CD14-positive monocyte (primary cell): Measurements from ENCODE around the gene TMEM151B. TPM values are rescaled to one million over a fixed set of nuclear protein-coding genes. Genes with fewer than 3 reads are reported as not detected.

Experiments used
- DNase-seq, 3 donors: peaks; one replicate each; pipeline ENCODE4 v3.0.0-alpha.2; 2011 to 2022
- H2AFZ ChIP-seq: 2 replicates; pipeline ENCODE4 v1.6.0; 2012; ENCODE audit warnings: mild to moderate bottlenecking, low read depth, low read length, inconsistent platforms; ENCODE audit not compliant: insufficient read depth, poor library complexity, severe bottlenecking
- H3K27ac ChIP-seq, 2 donors: 1 replicate in 1 of 2; 2 replicates in 1 of 2; pipeline ENCODE4 v1.5.1; 2012 to 2013; ENCODE audit warnings: low read length in 2 of 2, control low read depth in 1 of 2, inconsistent platforms in 1 of 2, low read depth in 1 of 2, mild to moderate bottlenecking in 1 of 2
- H3K27me3 ChIP-seq, 2 donors: one replicate each; pipeline versions ENCODE4 v1.6.0 to v1.6.1; 2011 to 2013; ENCODE audit warnings: low read length in 2 of 2; ENCODE audit not compliant: control insufficient read depth in 2 of 2, insufficient read depth in 2 of 2
- H3K36me3 ChIP-seq, 2 donors: replicated peaks in 1 of 2; 1 replicate in 1 of 2; 2 replicates in 1 of 2; pipeline versions ENCODE4 v1.5.1 to v1.6.1; 2012 to 2013; ENCODE audit warnings: low read length in 2 of 2, control low read depth in 1 of 2, inconsistent platforms in 1 of 2, mild to moderate bottlenecking in 1 of 2; ENCODE audit not compliant: insufficient read depth in 2 of 2, control insufficient read depth in 1 of 2
- H3K4me1 ChIP-seq, 2 donors: 1 replicate in 1 of 2; 2 replicates in 1 of 2; pipeline versions ENCODE4 v1.5.1 to v1.6.1; 2012 to 2013; ENCODE audit warnings: low read length in 2 of 2, control low read depth in 1 of 2, inconsistent platforms in 1 of 2, mild to moderate bottlenecking in 1 of 2, moderate library complexity in 1 of 2; ENCODE audit not compliant: insufficient read depth in 2 of 2, control insufficient read depth in 1 of 2
- H3K4me2 ChIP-seq: replicated peaks from 2 replicates; pipeline ENCODE3; 2012; ENCODE audit warnings: low read length, moderate library complexity, mild to moderate bottlenecking; ENCODE audit not compliant: poor library complexity, severe bottlenecking; ENCODE audit errors: extremely low read depth
- H3K4me3 ChIP-seq, 3 experiments: fragments of 200-600 bp in 1 of 3; sonication (generic) in 1 of 3; replicated peaks in 1 of 3; 1 replicate in 2 of 3; 2 replicates in 1 of 3; pipeline ENCODE4 v1.5.1; 2011 to 2013; ENCODE audit warnings: low read length in 3 of 3, mild to moderate bottlenecking in 3 of 3, control low read depth in 2 of 3, low read depth in 2 of 3, inconsistent platforms in 1 of 3, moderate library complexity in 1 of 3
- H3K79me2 ChIP-seq: 2 replicates; pipeline ENCODE4 v1.6.0; 2012; ENCODE audit warnings: mild to moderate bottlenecking, control low read depth, inconsistent platforms, low read length, moderate library complexity; ENCODE audit not compliant: insufficient read depth
- H3K9ac ChIP-seq: 2 replicates; pipeline ENCODE4 v1.6.0; 2017; ENCODE audit warnings: low read length, mild to moderate bottlenecking; ENCODE audit not compliant: insufficient read depth, poor library complexity, severe bottlenecking
- H3K9me3 ChIP-seq, 2 donors: replicated peaks in 1 of 2; 1 replicate in 1 of 2; 2 replicates in 1 of 2; pipeline versions ENCODE4 v1.5.1 to v1.6.1; 2012 to 2013; ENCODE audit warnings: low read length in 2 of 2, control low read depth in 1 of 2; ENCODE audit not compliant: control insufficient read depth in 1 of 2, insufficient read depth in 1 of 2
- H4K20me1 ChIP-seq: 2 replicates; pipeline ENCODE4 v1.6.0; 2012; ENCODE audit warnings: mild to moderate bottlenecking, low read length, control low read depth, moderate library complexity; ENCODE audit not compliant: insufficient read depth
- H3K27ac Mint-ChIP-seq, 7 donors: one replicate each; pipeline ENCODE4 v1.8.0; 2020; ENCODE audit warnings: mild to moderate bottlenecking in 7 of 7, mixed read lengths in 7 of 7, moderate library complexity in 6 of 7, inconsistent platforms in 2 of 7
- H3K27me3 Mint-ChIP-seq, 3 donors: one replicate each; pipeline ENCODE4 v1.8.0; 2021 to 2022; ENCODE audit warnings: low read depth in 3 of 3, mild to moderate bottlenecking in 3 of 3, mixed read lengths in 3 of 3, moderate library complexity in 3 of 3, inconsistent platforms in 1 of 3
- H3K36me3 Mint-ChIP-seq, 2 donors: one replicate each; pipeline ENCODE4 v1.8.0; 2020; ENCODE audit warnings: mixed read lengths in 2 of 2, inconsistent platforms in 1 of 2, mild to moderate bottlenecking in 1 of 2
- H3K4me1 Mint-ChIP-seq: one replicate; pipeline ENCODE4 v1.8.0; 2020; ENCODE audit warnings: mild to moderate bottlenecking, mixed read lengths
- H3K4me3 Mint-ChIP-seq, 2 donors: one replicate each; pipeline ENCODE4 v1.8.0; 2020; ENCODE audit warnings: mild to moderate bottlenecking in 2 of 2, mixed read lengths in 2 of 2, moderate library complexity in 1 of 2
- H3K9me3 Mint-ChIP-seq, 7 donors: one replicate each; pipeline ENCODE4 v1.8.0; 2020 to 2022; ENCODE audit warnings: mixed read lengths in 7 of 7, mild to moderate bottlenecking in 6 of 7, moderate library complexity in 6 of 7, inconsistent platforms in 2 of 7
- WGBS: methylation state at CpG from one replicate; pipeline ENCODE4 v1.1.5; 2013; ENCODE audit warnings: missing lambda C conversion rate; ENCODE audit not compliant: insufficient coverage; 5-methylcytosine and 5-hydroxymethylcytosine counted together
- intact Hi-C, 2 donors: fragments of 100-400 bp; cut with micrococcal nuclease; formaldehyde crosslinking; loops; one replicate each; pipeline versions ENCODE4 v1.15.0 to v1.15.1; 2023
- polyA plus RNA-seq, 3 donors: library from polyadenylated mRNA; depleted of rRNA in 1 of 3; unstranded in 2 of 3; stranded (reverse) in 1 of 3; fragments of 300-500 nt in 2 of 3; fragments of >200 nt in 1 of 3; fragmentation: Illumina TruSeq in 2 of 3; gene quantifications; 1 replicate in 2 of 3; 2 replicates in 1 of 3; pipeline ENCODE4 v1.2.3, GENCODE V29; 2012 to 2021
- TF ChIP-seq, protein P1 (sequence below): fragments of 200-600 bp; IDR thresholded peaks from one replicate; pipeline ENCODE4 v1.8.0; 2022; ENCODE audit warnings: antibody characterized with exemption, mild to moderate bottlenecking

TMEM151B gene
- polyA plus RNA-seq, 3 donors: not detected

DNA sequence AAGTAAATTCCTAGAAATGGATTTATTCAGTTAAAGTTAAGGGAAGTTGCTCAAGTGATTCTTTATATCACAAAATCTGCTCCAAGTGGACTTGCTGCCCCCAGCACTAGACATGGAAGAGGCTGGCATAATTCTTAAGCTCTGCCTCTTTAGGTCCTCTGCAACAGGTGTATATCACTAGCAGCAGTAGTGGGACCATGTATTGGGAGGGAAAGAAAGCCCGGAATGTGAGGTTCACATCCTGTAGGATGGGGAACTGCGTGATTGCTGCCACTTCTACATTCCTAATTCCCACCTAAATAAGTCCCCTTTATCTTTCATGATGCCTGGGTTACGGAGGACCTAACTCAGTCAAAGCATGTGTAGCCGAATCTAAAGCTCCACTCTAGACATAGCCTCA, 85.4 kb downstream of the TMEM151B start:
- Mint-ChIP-seq H3K27me3 (peaks cover 0 to 2% (median 0%) of the 10 kb centered on the region in 3 donors), H3K27ac (no peak overlapping the region), H3K4me1 (no peaks in the 10 kb centered on the region), H3K36me3 (no peaks in the 10 kb centered on the region), H3K9me3 (peaks cover 6 to 16% (median 9%) of the 10 kb centered on the region in 7 donors), H3K4me3 (no peak overlapping the region)
- intact Hi-C loops: no loop called here
- Histone ChIP-seq H3K4me1 (no peaks in the 10 kb centered on the region), H2AFZ (no peak overlapping the region), H3K4me2 (no peak overlapping the region), H3K36me3 (no peaks in the 10 kb centered on the region), H3K79me2 (no peaks in the 10 kb centered on the region), H3K9me3 (peaks cover 10 to 11% of the 10 kb centered on the region in 2 donors), H3K4me3 (no peak overlapping the region), H3K9ac (no peak overlapping the region), H3K27me3 (no peaks in the 10 kb centered on the region), H4K20me1 (no peaks in the 10 kb centered on the region), H3K27ac (no peak overlapping the region)
- no peak for DNase-seq
- WGBS: 100% methylated on average over 1 of the region's 4 CpGs
- TF ChIP-seq, protein P1, sequence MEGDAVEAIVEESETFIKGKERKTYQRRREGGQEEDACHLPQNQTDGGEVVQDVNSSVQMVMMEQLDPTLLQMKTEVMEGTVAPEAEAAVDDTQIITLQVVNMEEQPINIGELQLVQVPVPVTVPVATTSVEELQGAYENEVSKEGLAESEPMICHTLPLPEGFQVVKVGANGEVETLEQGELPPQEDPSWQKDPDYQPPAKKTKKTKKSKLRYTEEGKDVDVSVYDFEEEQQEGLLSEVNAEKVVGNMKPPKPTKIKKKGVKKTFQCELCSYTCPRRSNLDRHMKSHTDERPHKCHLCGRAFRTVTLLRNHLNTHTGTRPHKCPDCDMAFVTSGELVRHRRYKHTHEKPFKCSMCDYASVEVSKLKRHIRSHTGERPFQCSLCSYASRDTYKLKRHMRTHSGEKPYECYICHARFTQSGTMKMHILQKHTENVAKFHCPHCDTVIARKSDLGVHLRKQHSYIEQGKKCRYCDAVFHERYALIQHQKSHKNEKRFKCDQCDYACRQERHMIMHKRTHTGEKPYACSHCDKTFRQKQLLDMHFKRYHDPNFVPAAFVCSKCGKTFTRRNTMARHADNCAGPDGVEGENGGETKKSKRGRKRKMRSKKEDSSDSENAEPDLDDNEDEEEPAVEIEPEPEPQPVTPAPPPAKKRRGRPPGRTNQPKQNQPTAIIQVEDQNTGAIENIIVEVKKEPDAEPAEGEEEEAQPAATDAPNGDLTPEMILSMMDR: no peak

DNA sequence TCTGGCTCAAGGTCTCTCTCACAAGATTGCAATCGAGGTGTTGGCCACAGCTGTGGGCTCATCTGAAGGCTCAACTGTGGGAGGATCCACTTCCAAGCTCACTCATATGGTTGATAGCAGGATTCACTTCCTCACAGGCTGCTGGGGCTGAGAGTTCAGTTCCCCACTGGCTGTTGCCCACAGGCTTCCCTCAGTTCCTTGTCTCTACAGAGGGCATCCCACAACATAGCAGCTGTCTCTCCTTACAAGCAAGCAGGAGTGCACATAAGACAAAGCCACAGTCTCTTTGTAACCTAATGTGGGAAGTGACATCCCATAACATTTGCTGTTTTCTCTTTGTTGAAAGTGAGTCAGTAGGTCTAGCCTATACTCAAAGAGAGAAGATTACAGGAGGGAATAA, 86.2 kb downstream of the TMEM151B start:
- intact Hi-C loops: no loop called here
- H3K36me3 Mint-ChIP-seq: no peaks in the 10 kb centered on the region
- H3K27me3 Mint-ChIP-seq: peaks cover 0 to 2% (median 0%) of the 10 kb centered on the region in 3 donors
- no peaks in the 10 kb centered on the region for H4K20me1 ChIP-seq
- H3K27ac Mint-ChIP-seq: peak overlapping the region in 1 of 7 donors; percentile 31
- no peak overlapping the region for H3K4me2 ChIP-seq
- peaks cover 10 to 11% of the 10 kb centered on the region in 2 donors for H3K9me3 ChIP-seq
- H3K4me3 Mint-ChIP-seq: no peak overlapping the region
- no peaks in the 10 kb centered on the region for H3K27me3 ChIP-seq
- H3K79me2 ChIP-seq: no peaks in the 10 kb centered on the region
- H3K36me3 ChIP-seq: no peaks in the 10 kb centered on the region
- H2AFZ ChIP-seq: no peak overlapping the region
- no peaks in the 10 kb centered on the region for H3K4me1 ChIP-seq
- TF ChIP-seq, protein P1: no peak
- H3K4me3 ChIP-seq: no peak overlapping the region
- no peaks in the 10 kb centered on the region for H3K4me1 Mint-ChIP-seq
- DNase-seq: no peak
- no CpG with 5 or more reads among the region's 1 CpG for WGBS
- no peak overlapping the region for H3K9ac ChIP-seq
- no peak overlapping the region for H3K27ac ChIP-seq
- H3K9me3 Mint-ChIP-seq: peaks cover 6 to 16% (median 9%) of the 10 kb centered on the region in 7 donors

Other genes starting within 250 kb of the TMEM151B start
- 10 to 100 TPM; 18.5 to 91.5 (median 78.2) TPM for gene MRPL14, start 143.0 kb upstream of the TMEM151B start, polyA plus RNA-seq
- 10 to 100 TPM in 1 of 3 donors, 1 to 10 TPM in 2; 1.3 to 25.7 (median 1.9) TPM for gene TMEM63B, start 142.9 kb upstream of the TMEM151B start, polyA plus RNA-seq
- gene CAPN11, start 111.6 kb upstream of the TMEM151B start, polyA plus RNA-seq: under 1 TPM in 1 of 3 donors, not detected in 2; 0.11 TPM
- gene MYMX, start 53.5 kb upstream of the TMEM151B start, polyA plus RNA-seq: not detected
- gene SLC29A1, start 46.9 kb upstream of the TMEM151B start, polyA plus RNA-seq: 10 to 100 TPM; 14.3 to 23.2 (median 15.0) TPM
- 100 to 1,000 TPM; 119 to 242 (median 145) TPM for gene HSP90AB1, start 23.3 kb upstream of the TMEM151B start, polyA plus RNA-seq
- 10 to 100 TPM; 17.4 to 54.0 (median 30.6) TPM for gene SLC35B2, start 12.9 kb upstream of the TMEM151B start, polyA plus RNA-seq
- 100 to 1,000 TPM in 1 of 3 donors, 10 to 100 TPM in 2; 19.9 to 108 (median 23.2) TPM for gene NFKBIE, start 4.9 kb upstream of the TMEM151B start, polyA plus RNA-seq
- gene AARS2, start 42.9 kb downstream of the TMEM151B start, polyA plus RNA-seq: 1 to 10 TPM; 1.8 to 4.5 (median 3.2) TPM
- gene SPATS1, start 72.2 kb downstream of the TMEM151B start, polyA plus RNA-seq: not detected
- gene CDC5L, start 117.3 kb downstream of the TMEM151B start, polyA plus RNA-seq: 10 to 100 TPM in 1 of 3 donors, 1 to 10 TPM in 2; 4.9 to 10.2 (median 7.4) TPM